Natural killer cell (primary cell): ENCODE data around the gene KANSL1. TPM values are rescaled to one million over a fixed set of nuclear protein-coding genes. Genes with fewer than 3 reads are reported as not detected.
"Not testable (repeated sequence)": the region's sequence is repeated elsewhere in the genome, so short reads cannot be mapped to it uniquely, and the experiment has no call there.

Experiments used
- ATAC-seq, 3 donors: fragments of 150-1000 bp in 2 of 3; fragments of 200-7000 bp in 1 of 3; cut with Tn5 transposase; 1 replicate in 1 of 3; 2 replicates in 2 of 3; pipeline ENCODE4 v1.10.0; 2021; ENCODE audit warnings: mild to moderate bottlenecking in 2 of 3, moderate library complexity in 2 of 3
- DNase-seq, 2 donors: peaks; one replicate each; pipeline versions ENCODE4 v3.0.0 to v3.0.0-alpha.2; 2013 to 2021; ENCODE audit warnings: mixed read lengths in 1 of 2
- H3K27ac ChIP-seq: one replicate; pipeline ENCODE4 v1.5.1; 2013; ENCODE audit warnings: mild to moderate bottlenecking, low read length
- H3K27me3 ChIP-seq: one replicate; pipeline ENCODE4 v1.6.1; 2013; ENCODE audit warnings: low read length; ENCODE audit not compliant: control insufficient read depth, insufficient read depth
- H3K36me3 ChIP-seq: one replicate; pipeline ENCODE4 v1.6.1; 2013; ENCODE audit warnings: low read length; ENCODE audit not compliant: control insufficient read depth, insufficient read depth
- H3K4me1 ChIP-seq: one replicate; pipeline ENCODE4 v1.6.1; 2013; ENCODE audit warnings: low read length; ENCODE audit not compliant: control insufficient read depth, insufficient read depth
- H3K4me3 ChIP-seq: one replicate; pipeline ENCODE4 v1.5.1; 2013; ENCODE audit warnings: low read length
- H3K9me3 ChIP-seq: one replicate; pipeline ENCODE4 v1.6.1; 2013; ENCODE audit warnings: low read length; ENCODE audit not compliant: control insufficient read depth, insufficient read depth
- H3K27ac Mint-ChIP-seq, 2 donors: one replicate each; pipeline ENCODE4 v1.8.0; 2022; ENCODE audit warnings: mild to moderate bottlenecking in 2 of 2, mixed read lengths in 2 of 2, moderate library complexity in 1 of 2
- H3K27me3 Mint-ChIP-seq, 2 donors: one replicate each; pipeline ENCODE4 v1.8.0; 2022; ENCODE audit warnings: low read depth in 2 of 2, mixed read lengths in 2 of 2
- H3K36me3 Mint-ChIP-seq: one replicate; pipeline ENCODE4 v1.8.0; 2022; ENCODE audit warnings: mixed read lengths
- H3K4me1 Mint-ChIP-seq, 2 donors: one replicate each; pipeline ENCODE4 v1.8.0; 2022; ENCODE audit warnings: mixed read lengths in 2 of 2
- H3K4me3 Mint-ChIP-seq: one replicate; pipeline ENCODE4 v1.8.0; 2022; ENCODE audit warnings: mild to moderate bottlenecking, moderate library complexity, mixed read lengths
- H3K9me3 Mint-ChIP-seq, 2 donors: one replicate each; pipeline ENCODE4 v1.8.0; 2022; ENCODE audit warnings: mixed read lengths in 2 of 2
- WGBS: methylation state at CpG from one replicate; pipeline ENCODE4 v1.1.7; 2013; ENCODE audit warnings: missing lambda C conversion rate; ENCODE audit not compliant: insufficient coverage; 5-methylcytosine and 5-hydroxymethylcytosine counted together
- intact Hi-C: fragments of 100-400 bp; cut with micrococcal nuclease; formaldehyde crosslinking; loops from one replicate; pipeline ENCODE4 v1.14.2; 2022
- total RNA-seq, 4 donors: library from RNA; stranded (reverse); fragments of 120-200 nt in 1 of 4; gene quantifications; one replicate each; pipeline versions ENCODE4 v1.2.3 to v1.2.4, GENCODE V29; 2013 to 2022
- TF ChIP-seq, protein P1 (sequence below): fragments of 200-600 bp; IDR thresholded peaks from one replicate; pipeline ENCODE4 v1.8.0; 2022; ENCODE audit warnings: antibody characterized with exemption

Gene KANSL1
- total RNA-seq, 3 donors from 2014 or later (not counting 1 experiment from before 2014, with no cell fraction given): 202 to 240 (median 220) TPM

- TF ChIP-seq, protein P1, sequence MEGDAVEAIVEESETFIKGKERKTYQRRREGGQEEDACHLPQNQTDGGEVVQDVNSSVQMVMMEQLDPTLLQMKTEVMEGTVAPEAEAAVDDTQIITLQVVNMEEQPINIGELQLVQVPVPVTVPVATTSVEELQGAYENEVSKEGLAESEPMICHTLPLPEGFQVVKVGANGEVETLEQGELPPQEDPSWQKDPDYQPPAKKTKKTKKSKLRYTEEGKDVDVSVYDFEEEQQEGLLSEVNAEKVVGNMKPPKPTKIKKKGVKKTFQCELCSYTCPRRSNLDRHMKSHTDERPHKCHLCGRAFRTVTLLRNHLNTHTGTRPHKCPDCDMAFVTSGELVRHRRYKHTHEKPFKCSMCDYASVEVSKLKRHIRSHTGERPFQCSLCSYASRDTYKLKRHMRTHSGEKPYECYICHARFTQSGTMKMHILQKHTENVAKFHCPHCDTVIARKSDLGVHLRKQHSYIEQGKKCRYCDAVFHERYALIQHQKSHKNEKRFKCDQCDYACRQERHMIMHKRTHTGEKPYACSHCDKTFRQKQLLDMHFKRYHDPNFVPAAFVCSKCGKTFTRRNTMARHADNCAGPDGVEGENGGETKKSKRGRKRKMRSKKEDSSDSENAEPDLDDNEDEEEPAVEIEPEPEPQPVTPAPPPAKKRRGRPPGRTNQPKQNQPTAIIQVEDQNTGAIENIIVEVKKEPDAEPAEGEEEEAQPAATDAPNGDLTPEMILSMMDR: no peak
- no peaks in the 10 kb centered on the region for H3K4me1 ChIP-seq
Observed at GRCh38 chr17:46009681-46010596, 183.3 kb downstream of the KANSL1 start.

DNA sequence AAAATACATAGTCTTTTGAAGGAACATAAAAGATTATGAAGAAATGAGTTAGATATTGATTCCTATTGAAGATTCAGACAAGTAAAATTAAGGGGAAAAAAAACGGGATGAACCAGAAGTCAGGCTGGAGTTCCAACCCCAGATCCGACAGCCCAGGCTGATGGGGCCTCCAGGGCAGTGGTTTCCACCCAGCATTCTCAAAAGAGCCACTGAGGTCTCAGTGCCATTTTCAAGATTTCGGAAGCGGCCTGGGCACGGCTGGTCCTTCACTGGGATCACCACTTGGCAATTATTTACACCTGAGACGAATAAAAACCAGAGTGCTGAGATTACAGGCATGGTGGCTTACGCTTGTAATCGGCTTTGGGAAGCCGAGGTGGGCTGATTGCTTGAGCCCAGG is 184.6 kb downstream of the KANSL1 start:
- no peak overlapping the region for H3K4me3 Mint-ChIP-seq
- peaks cover 0 to 6% of the 10 kb centered on the region in 2 donors for H3K4me1 Mint-ChIP-seq
- no peaks in the 10 kb centered on the region for H3K27me3 ChIP-seq
- no peaks in the 10 kb centered on the region for H3K9me3 Mint-ChIP-seq
- H3K27ac Mint-ChIP-seq: no peak overlapping the region
- WGBS: 87% methylated on average over 9 of the region's 9 CpGs
- H3K36me3 Mint-ChIP-seq: no peaks in the 10 kb centered on the region
- no peaks in the 10 kb centered on the region for H3K36me3 ChIP-seq
- H3K9me3 ChIP-seq: no peaks in the 10 kb centered on the region
- intact Hi-C loops: loop anchor here (10.0 kb wide), 1 partner anchor 276 kb away; no protein-coding TSS in a partner anchor
- H3K27me3 Mint-ChIP-seq: no peaks in the 10 kb centered on the region
- TF ChIP-seq, protein P1: no peak
- no peaks in the 10 kb centered on the region for H3K4me1 ChIP-seq
- ATAC-seq (no peak), DNase-seq (no peak)
- H3K4me3 ChIP-seq: no peak overlapping the region
- no peak overlapping the region for H3K27ac ChIP-seq

More at GRCh38 chr17:46009681-46010596, 183.3 kb downstream of the KANSL1 start:
- H3K4me3 Mint-ChIP-seq: no peak overlapping the region
- Histone ChIP-seq H3K4me3 (no peak overlapping the region), H3K27me3 (no peaks in the 10 kb centered on the region), H3K27ac (no peak overlapping the region), H3K36me3 (no peaks in the 10 kb centered on the region), H3K9me3 (no peaks in the 10 kb centered on the region)
- H3K36me3 Mint-ChIP-seq: no peaks in the 10 kb centered on the region
- 84% methylated on average over 33 of the region's 33 CpGs for WGBS
- no peaks in the 10 kb centered on the region for H3K9me3 Mint-ChIP-seq
- H3K27me3 Mint-ChIP-seq: no peaks in the 10 kb centered on the region
- ATAC-seq (no peak), DNase-seq (no peak)
- H3K27ac Mint-ChIP-seq: no peak overlapping the region
- intact Hi-C loops: loop anchor here (10.0 kb wide), 1 partner anchor 275 kb away; no protein-coding TSS in a partner anchor
- no peaks in the 10 kb centered on the region for H3K4me1 Mint-ChIP-seq

DNA sequence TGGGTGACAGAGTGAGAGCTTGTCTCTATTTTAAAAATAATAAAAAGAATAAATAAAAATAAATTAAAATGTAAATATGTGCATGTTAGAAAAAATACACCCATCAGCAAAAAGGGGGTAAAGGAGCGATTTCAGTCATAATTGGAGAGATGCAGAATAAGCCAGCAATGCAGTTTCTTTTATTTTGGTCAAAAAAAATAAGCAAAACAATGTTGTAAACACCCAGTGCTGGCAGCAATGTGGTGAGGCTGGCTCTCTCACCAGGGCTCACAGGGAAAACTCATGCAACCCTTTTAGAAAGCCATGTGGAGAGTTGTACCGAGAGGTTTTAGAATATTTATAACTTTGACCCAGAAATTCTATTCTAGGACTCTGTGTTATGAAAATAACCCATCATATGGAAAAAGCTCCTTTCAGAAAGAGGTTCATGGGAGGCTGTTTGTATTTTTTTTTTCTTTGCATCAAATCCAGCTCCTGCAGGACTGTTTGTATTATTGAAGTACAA is 185.7 kb downstream of the KANSL1 start:
- Mint-ChIP-seq H3K27me3 (no peaks in the 10 kb centered on the region), H3K4me3 (no peak overlapping the region), H3K9me3 (no peaks in the 10 kb centered on the region), H3K27ac (no peak overlapping the region), H3K36me3 (no peaks in the 10 kb centered on the region), H3K4me1 (peaks cover under 1 to 7% of the 10 kb centered on the region in 2 donors)
- no CpG with 5 or more reads among the region's 2 CpGs for WGBS
- no peaks in the 10 kb centered on the region for H3K27me3 ChIP-seq
- H3K4me1 ChIP-seq: peaks cover 4% of the 10 kb centered on the region
- no peaks in the 10 kb centered on the region for H3K36me3 ChIP-seq
- H3K4me3 ChIP-seq: no peak overlapping the region
- no peak for ATAC-seq
- intact Hi-C loops: loop anchor here (10.0 kb wide), 1 partner anchor 277 kb away; no protein-coding TSS in a partner anchor
- no peak overlapping the region for H3K27ac ChIP-seq
- TF ChIP-seq, protein P1: no peak
- DNase-seq: no peak
- no peaks in the 10 kb centered on the region for H3K9me3 ChIP-seq

DNA sequence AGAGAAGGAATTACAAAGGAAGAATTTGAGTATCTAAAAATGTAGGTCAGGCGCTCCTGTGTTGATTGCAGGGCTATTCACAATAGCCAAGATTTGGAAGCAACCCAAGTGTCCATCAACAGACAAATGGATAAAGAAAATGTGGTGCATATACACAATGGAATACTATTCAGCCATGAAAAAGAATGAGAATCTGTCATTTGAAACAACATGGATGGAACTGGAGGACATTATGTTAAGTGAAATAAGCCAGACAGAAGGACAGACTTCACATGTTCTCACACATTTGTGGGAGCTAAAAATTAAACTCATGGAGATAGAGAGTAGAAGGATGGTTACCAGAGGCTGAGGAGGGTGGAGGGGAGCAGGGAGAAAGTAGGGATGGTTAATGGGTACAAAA is 187.1 kb downstream of the KANSL1 start:
- H3K27me3 Mint-ChIP-seq, H3K9me3 ChIP-seq, ATAC-seq, H3K9me3 Mint-ChIP-seq, H3K4me3 ChIP-seq, H3K36me3 Mint-ChIP-seq, H3K27ac ChIP-seq, DNase-seq, H3K27ac Mint-ChIP-seq, H3K4me1 ChIP-seq, H3K27me3 ChIP-seq, H3K36me3 ChIP-seq, H3K4me3 Mint-ChIP-seq: not testable (repeated sequence)
- peaks cover 6 to 16% of the 10 kb centered on the region in 2 donors for H3K4me1 Mint-ChIP-seq
- 100% methylated on average over 1 of the region's 1 CpG for WGBS
- intact Hi-C loops: loop anchor here (10.0 kb wide), 1 partner anchor 279 kb away; no protein-coding TSS in a partner anchor
